GM19397 (cell line): Measurements from ENCODE around the gene SPPL2B.
"Not testable (repeated sequence)": the region's sequence is repeated elsewhere in the genome, so short reads cannot be mapped to it uniquely, and the experiment has no call there.

Experiments
- ATAC-seq: cut with Tn5 transposase; IDR thresholded peaks from one replicate; pipeline ENCODE4 v1.9.1; 2021; ENCODE audit warnings: mild to moderate bottlenecking, moderate library complexity; ENCODE audit not compliant: unreplicated experiment

Gene SPPL2B, protein sequence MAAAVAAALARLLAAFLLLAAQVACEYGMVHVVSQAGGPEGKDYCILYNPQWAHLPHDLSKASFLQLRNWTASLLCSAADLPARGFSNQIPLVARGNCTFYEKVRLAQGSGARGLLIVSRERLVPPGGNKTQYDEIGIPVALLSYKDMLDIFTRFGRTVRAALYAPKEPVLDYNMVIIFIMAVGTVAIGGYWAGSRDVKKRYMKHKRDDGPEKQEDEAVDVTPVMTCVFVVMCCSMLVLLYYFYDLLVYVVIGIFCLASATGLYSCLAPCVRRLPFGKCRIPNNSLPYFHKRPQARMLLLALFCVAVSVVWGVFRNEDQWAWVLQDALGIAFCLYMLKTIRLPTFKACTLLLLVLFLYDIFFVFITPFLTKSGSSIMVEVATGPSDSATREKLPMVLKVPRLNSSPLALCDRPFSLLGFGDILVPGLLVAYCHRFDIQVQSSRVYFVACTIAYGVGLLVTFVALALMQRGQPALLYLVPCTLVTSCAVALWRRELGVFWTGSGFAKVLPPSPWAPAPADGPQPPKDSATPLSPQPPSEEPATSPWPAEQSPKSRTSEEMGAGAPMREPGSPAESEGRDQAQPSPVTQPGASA

DNA sequence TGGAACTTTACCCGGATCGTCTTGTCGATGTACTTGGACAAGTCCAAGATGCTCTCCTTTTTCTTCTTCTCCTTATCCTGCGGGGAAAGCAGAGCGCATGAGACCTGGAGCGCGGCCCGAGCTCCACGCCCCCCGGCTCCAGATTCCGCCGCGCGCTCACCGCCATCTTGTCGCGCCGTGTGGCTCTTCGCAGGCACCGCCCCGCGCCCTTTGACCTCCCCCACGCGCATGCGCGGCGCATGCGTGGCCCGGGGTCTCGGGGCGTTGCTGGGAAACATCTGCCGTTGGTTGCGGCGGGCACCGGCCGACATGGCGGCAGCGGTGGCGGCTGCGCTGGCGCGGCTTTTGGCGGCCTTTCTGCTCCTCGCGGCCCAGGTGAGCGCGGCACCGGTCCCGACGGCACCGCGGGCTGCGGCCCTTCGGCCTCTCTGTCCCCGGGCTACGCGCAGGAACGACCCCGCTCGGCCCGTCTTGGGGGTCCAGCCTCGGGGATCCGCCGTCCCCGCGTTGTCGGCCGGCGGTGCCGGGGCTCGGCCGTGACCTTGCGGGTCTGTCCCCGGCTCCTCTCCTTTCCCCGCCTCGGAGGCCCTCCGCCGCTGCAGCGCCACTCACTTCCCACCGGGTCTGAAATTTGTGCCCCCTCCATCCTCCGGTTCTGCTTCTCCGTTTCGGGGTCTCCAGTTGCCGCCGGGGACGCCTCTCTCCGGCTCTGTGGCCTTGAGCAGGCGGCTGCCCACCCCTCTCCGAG is at the start of gene SPPL2B, which contains the start of gene LSM7:
TSS of gene SPPL2B (plus strand) at position 284 of the 748 bp plus-strand sequence. CDS start at position 310, 26 bp downstream.
TSS of gene LSM7 (minus strand) at position 186 of the 748 bp plus-strand sequence. CDS start at position 166, 20 bp downstream.
- ATAC-seq = peak; percentile 68

GRCh38 chr19:2280633-2281264 is 47.7 kb upstream of the SPPL2B start:
- ATAC-seq = no peak

DNA sequence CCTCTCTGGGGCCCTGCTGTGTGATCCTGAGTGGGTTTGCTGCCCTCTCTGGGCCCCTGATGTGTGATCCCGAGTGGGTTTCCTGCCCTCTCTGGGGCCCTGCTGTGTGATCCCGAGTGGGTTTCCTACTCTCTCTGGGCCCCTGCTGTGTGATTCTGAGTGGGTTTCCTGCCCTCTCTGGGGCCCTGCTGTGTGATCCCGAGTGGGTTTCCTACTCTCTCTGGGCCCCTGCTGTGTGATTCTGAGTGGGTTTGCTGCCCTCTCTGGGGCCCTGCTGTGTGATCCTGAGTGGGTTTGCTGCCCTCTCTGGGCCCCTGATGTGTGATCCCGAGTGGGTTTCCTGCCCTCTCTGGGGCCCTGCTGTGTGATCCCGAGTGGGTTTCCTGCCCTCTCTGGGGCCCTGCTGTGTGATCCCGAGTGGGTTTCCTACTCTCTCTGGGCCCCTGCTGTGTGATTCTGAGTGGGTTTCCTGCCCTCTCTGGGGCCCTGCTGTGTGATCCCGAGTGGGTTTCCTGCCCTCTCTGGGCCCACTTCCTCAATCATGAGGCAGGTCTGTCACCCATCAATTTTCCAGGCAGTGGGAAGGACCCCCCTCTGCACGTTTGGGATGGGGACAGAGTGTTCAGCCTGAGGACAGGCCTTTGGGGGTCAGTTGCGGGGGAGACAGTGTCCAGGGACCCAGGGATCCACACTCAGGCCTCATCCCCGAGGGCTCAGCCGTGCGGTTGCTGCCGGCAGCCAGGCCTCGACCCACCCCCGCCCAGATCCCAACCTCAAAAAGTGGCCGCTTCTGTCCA is 47.0 kb upstream of the SPPL2B start:
- not testable (repeated sequence) for ATAC-seq

- ATAC-seq = no peak
Observed at GRCh38 chr19:2282062-2282861, 46.2 kb upstream of the SPPL2B start, which contains the start of gene PEAK3. Gene PEAK3, minus strand, starts transcription at chr19:2282175. Its CDS starts 1,244 bp downstream, at chr19:2280931.

- ATAC-seq = no peak
Observed at GRCh38 chr19:2282862-2283237, 45.6 kb upstream of the SPPL2B start.

- no peak for ATAC-seq
Observed at GRCh38 chr19:2283835-2284507, 44.5 kb upstream of the SPPL2B start.

- ATAC-seq = no peak
Observed at GRCh38 chr19:2286402-2287140, 41.9 kb upstream of the SPPL2B start.

DNA sequence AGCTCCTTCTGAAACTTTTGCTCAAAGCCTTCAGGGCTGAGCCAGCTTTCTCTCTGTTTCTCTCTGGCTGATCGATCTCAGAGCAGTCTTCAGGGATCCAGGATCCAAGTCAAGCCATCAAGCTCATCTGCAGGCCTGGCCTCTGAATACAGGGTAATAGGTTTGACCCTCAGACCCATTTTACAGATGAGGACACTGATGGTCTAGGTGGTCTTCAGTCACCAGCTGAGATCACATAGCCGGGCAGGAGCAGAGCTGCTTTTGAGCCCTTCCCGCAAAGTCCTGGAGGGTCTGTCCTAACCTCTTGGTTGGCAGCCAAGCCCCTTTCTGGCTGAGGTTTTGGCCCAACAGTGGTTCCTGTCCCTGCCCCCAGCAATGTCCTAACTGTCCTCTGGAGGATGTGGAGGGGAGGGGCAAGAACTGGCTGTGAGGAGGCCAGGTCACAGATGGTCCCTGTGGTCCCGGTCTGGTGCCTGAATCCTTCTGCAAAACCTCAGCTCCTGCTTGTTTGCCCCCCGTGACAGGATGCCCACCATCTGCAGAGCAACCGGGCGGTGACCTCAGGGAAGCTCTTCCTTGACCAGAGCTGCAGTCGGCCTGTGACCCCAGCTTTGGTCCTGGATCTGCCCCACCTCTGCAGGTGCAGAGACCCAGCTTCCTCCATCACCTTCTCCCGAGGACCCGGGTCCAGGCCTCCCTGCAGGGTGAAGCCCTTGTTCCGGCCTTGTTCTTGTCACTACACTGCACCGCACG is 40.7 kb upstream of the SPPL2B start:
- no peak for ATAC-seq

GRCh38 chr19:2288338-2288817 is 40.1 kb upstream of the SPPL2B start:
- no peak for ATAC-seq

- ATAC-seq = peak; percentile 8
Observed at GRCh38 chr19:2288818-2289713, 39.4 kb upstream of the SPPL2B start.

GRCh38 chr19:2289714-2290435 is 38.6 kb upstream of the SPPL2B start:
- ATAC-seq = peak; percentile 48

- ATAC-seq = peak; percentile 11
Observed at GRCh38 chr19:2290441-2291184, 37.9 kb upstream of the SPPL2B start.

- ATAC-seq = no peak
Observed at GRCh38 chr19:2291185-2291751, 37.2 kb upstream of the SPPL2B start.

- no peak for ATAC-seq
Observed at GRCh38 chr19:2294687-2295335, 33.7 kb upstream of the SPPL2B start.
